HG03469 (cell line): Measurements from ENCODE around the gene CCDC38.

Experiments
- ATAC-seq: cut with Tn5 transposase; IDR thresholded peaks from one replicate; pipeline ENCODE4 v1.9.1; 2021; ENCODE audit warnings: mild to moderate bottlenecking, moderate library complexity, moderate number of reproducible peaks; ENCODE audit not compliant: unreplicated experiment

Gene CCDC38

DNA sequence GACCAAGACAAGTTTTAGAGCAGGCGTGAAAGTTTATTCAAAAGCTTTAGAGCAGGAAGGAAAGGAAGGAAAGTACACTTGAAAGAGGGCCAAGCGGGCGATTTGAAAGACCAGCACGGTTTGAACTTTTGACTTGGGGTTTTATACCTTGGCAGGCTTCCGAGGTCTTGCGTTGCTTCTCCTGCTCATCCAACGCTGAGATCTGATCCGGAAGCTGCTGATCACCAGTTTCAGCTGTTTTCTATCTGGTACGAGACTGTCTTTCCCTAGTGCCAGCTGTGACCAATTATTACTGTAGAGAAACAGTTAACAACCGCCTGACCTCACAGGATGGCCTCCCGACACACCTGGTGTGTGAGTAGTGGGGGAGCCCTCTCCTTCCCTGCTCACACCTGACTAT lies 104.3 kb downstream of the CCDC38 start:
- no peak for ATAC-seq

DNA sequence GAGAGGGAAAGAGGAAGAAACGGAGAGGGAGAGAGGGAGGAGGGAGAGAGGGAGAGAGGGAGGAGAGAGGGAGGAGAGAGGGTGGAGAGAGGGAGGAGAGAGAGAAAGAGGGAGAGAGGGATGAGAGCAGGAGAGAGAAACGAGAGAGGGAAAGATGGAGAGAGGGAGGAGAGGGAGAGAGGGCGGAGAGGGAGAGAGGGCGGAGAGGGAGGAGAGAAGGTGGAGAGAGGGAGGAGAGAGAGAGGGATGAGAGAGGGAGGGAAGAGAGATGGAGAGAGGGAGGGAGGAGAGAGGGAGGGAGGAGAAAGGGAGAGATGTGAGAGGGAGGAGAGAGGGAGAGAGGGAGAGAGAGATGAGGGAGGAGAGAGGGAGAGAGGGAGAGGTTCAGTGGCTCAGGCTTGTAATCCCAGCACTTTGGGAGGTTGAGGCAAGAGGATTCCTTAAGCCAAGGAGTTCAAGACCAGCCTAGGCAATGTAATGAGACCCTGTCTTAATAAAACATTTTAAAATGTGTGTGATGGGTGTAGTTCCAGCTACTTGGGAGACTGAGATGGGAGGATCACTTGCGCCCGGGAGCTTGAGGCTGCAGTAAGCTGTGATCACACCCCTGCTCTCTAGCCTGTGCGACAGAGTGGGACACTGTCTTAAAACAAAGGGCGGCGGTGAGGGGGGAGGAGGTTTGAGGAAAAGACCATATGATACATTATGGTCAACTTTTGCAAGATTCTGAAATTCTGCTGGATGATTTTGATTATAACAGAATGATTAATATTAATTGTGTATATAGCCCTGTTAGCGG lies 105.0 kb downstream of the CCDC38 start:
- ATAC-seq = no peak

DNA sequence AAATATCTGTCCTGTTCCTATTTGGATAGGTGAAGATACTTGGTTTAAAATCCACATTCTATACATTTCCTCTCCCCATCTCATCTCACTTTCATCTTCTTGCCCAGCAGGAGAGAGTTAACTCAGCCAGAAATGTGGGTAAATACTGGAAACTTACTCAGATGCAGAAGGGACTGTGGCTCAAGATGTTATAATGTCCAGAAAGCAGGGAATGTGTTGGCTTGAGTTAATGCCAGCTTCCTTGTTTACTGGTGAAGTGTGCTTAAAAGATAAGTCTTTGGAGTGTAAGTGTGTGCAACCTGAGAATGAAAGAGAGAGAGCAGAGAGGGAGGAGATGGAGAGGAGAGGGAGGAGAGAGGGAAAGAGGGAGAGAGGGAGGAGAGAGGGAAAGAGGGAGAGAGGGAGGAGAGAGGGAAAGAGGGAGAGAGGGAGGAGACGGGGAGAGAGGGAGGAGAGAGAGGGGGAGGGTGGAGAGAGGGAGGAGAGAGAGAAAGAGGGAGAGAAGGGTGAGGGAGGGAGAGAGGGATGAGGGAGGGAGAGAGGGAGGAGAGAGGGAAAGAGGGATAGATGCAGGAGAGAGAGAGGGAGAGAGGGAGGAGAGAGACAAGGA lies 105.7 kb downstream of the CCDC38 start:
- ATAC-seq = no peak

DNA sequence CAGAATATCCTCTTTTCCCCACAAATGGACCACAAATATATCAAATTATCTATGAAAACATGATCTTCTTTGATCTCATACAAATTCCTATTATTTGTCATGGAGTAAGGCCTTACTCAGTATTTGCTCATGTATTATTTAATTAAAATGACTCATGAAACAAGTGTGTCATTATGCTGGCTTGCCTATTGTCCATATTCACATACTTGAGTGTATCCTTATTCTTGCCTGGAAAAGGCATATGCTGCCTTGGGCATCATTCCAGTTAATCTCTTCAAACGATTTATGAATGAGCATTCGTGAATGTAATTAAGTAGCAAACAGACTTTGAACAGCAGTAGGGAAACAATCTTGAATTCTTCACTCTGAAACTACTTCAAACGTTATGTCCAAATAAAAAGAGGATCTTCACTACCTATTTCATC lies 106.2 kb downstream of the CCDC38 start:
- ATAC-seq = no peak

- no peak for ATAC-seq
Observed at GRCh38 chr12:95834572-95834971, 107.8 kb downstream of the CCDC38 start.

DNA sequence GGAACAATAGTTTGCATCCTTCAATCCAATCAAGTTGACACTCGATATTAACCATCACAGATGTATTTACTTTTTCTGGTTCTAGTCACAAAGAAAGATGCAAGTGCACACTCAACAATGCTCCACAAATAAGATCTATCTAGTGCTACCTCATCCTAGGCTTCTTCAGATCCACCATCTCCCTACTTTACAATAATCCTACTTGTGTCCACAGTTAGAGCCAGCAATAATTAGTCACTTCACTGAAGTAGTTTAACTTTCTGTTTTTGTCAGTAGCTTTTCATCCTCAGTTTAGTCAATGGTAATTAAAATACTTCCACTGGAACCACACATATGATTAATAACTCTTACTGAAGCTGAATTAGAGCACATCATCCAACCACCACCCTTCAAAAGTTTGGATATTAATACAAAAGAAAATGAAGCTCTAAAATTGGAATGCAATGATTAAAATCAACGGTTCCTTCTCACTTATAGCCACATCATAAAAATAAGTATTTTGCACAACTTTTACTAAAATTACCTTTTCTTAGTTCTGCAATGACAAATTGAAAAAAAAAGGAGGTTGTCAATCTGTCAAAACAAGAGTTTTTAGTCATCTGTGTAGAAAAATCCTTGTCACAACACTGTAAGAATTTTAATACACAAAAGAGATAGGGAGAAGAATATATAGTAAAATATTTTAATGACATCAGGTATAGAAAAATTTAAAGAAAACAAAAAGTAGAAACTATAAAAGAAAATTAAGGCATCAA lies 111.9 kb downstream of the CCDC38 start:
- ATAC-seq = no peak

- ATAC-seq = no peak
Observed at GRCh38 chr12:95829395-95829794, 113.0 kb downstream of the CCDC38 start.

GRCh38 chr12:95820096-95820703 lies 122.2 kb downstream of the CCDC38 start:
- no peak for ATAC-seq
